Spleen (tissue), 11 donors: ENCODE measurements around the gene NAXE. TPM values are rescaled to one million over a fixed set of nuclear protein-coding genes. Genes with fewer than 3 reads are reported as not detected.

ENCODE experiments used
- DNase-seq: peaks from one replicate; pipeline ENCODE4 v3.0.0-alpha.2; 2020
- H3K27ac ChIP-seq, 8 donors: fragments of 200-600 bp; sonication (generic) in 7 of 8; 1 replicate in 4 of 8; 2 replicates in 4 of 8; pipeline versions ENCODE4 v1.5.0 to v1.8.0; 2016 to 2021; ENCODE audit warnings: inconsistent platforms in 4 of 8, mild to moderate bottlenecking in 4 of 8, moderate library complexity in 1 of 8
- H3K27me3 ChIP-seq, 7 donors: fragments of 200-600 bp; sonication (generic) in 6 of 7; replicated peaks in 1 of 7; 1 replicate in 4 of 7; 2 replicates in 3 of 7; pipeline versions ENCODE4 v1.5.0 to v1.8.0; 2016 to 2021; ENCODE audit warnings: inconsistent platforms in 3 of 7, mild to moderate bottlenecking in 1 of 7
- H3K36me3 ChIP-seq, 6 donors: fragments of 200-600 bp; sonication (generic) in 5 of 6; 1 replicate in 4 of 6; 2 replicates in 2 of 6; pipeline versions ENCODE4 v1.5.0 to v1.8.0; 2016 to 2021; ENCODE audit warnings: inconsistent platforms in 2 of 6
- H3K4me1 ChIP-seq, 6 donors: fragments of 200-600 bp; sonication (generic) in 5 of 6; 1 replicate in 3 of 6; 2 replicates in 3 of 6; pipeline versions ENCODE4 v1.5.0 to v1.8.0; 2016 to 2021; ENCODE audit warnings: inconsistent platforms in 3 of 6
- H3K4me3 ChIP-seq, 8 donors: fragments of 200-600 bp; sonication (generic) in 7 of 8; 1 replicate in 4 of 8; 2 replicates in 4 of 8; pipeline versions ENCODE4 v1.5.0 to v1.8.0; 2016 to 2021; ENCODE audit warnings: inconsistent platforms in 4 of 8, mild to moderate bottlenecking in 4 of 8, moderate library complexity in 2 of 8
- H3K9me3 ChIP-seq, 8 donors: fragments of 200-600 bp; sonication (generic) in 7 of 8; 1 replicate in 4 of 8; 2 replicates in 4 of 8; pipeline versions ENCODE4 v1.5.0 to v1.8.0; 2016 to 2021; ENCODE audit warnings: inconsistent platforms in 4 of 8
- CTCF ChIP-seq, 11 experiments: fragments of 200-600 bp in 7 of 11; fragments of 450-650 bp in 4 of 11; sonication (generic) in 4 of 11; IDR thresholded peaks in 8 of 11; conservative IDR thresholded peaks in 3 of 11; 1 replicate in 7 of 11; 2 replicates in 4 of 11; pipeline versions ENCODE4 v1.4.0 to v1.8.0; 2016 to 2021; ENCODE audit warnings: antibody characterized with exemption in 11 of 11, inconsistent platforms in 4 of 11, mild to moderate bottlenecking in 1 of 11
- POLR2A ChIP-seq, 3 donors: fragments of 450-650 bp; IDR thresholded peaks; one replicate each; pipeline ENCODE4 v1.5.1; 2017; ENCODE audit warnings: antibody characterized with exemption in 3 of 3, mild to moderate bottlenecking in 1 of 3
- POLR2AphosphoS5 ChIP-seq, 3 donors: sonication (generic); formaldehyde crosslinking; IDR thresholded peaks; one replicate each; pipeline ENCODE4 v1.5.1; 2017; ENCODE audit warnings: antibody characterized with exemption in 3 of 3
- WGBS, 5 donors: extraction: QIAGEN DNeasy Blood & Tissue Kit in 3 of 5; methylation state at CpG; one replicate each; pipeline versions ENCODE4 v1.1.5 to v1.1.7; 2013 to 2018; 5-methylcytosine and 5-hydroxymethylcytosine counted together
- intact Hi-C: fragments of 100-400 bp; cut with DNase I; formaldehyde crosslinking; loops from one replicate; pipeline ENCODE4 v1.15.0; 2023; ENCODE audit warnings: low total_unique reads
- polyA plus RNA-seq, 3 donors: library from polyadenylated mRNA; stranded (reverse); fragments of 200-250 nt; gene quantifications; one replicate each; pipeline ENCODE4 v1.2.1, GENCODE V29; 2013
- total RNA-seq, 7 donors: library from RNA; depleted of rRNA in 3 of 7; stranded (reverse); fragments of >200 nt in 3 of 7; fragmentation: NEBNext Ultra II Directional in 4 of 7; extraction: Animal tissue kit (Norgen Biotek cat#: 25700) in 4 of 7; gene quantifications; one replicate each; pipeline versions ENCODE4 v1.1.0 to v1.2.1, GENCODE V29; 2016 to 2021
- donor health status: healthy with polysubstance abuse.
- donor health status: DM: no; HTN: no; CAD: no; lungs with moderate emphysema.
- donor health status: DM: no; HTN: no; CAD: no.
- donor health status: Bipolar disorder and iron deficiency.
- donor health status: healthy.
- donor health status: DM: no; HTN: no; CAD: no.
- donor health status: DM: yes; HTN: yes; CAD: no.

The NAXE gene
- total and polyA plus RNA-seq, 10 donors, result 34.7 to 74.7 (median 48.7) TPM

DNA sequence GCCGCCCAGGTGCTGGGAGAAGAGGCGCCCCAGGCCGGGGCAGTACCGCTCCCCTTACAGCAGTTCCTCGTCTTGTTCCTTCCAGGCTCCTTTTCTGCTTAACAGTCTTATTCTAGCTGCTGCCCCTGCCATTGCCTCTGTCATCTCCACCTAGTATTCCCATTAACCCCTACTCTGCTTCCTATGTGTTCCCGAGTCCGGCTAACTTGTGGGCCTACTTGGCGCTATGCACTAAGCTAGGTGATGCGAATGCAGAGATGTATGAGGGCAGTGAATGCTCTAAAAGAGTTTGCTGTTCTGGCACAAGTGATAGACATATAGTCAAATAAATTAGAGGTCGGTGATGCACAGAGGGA is 18.9 kb upstream of the NAXE start:
- Histone ChIP-seq H3K4me3 (peak overlapping the region in 5 of 8 donors; percentile 35 to 67 (median 38)), H3K4me1 (peaks cover 6 to 20% (median 14%) of the 10 kb centered on the region in 6 donors), H3K9me3 (no peaks in the 10 kb centered on the region), H3K27me3 (peaks cover 0 to 34% (median 4%) of the 10 kb centered on the region in 7 donors), H3K36me3 (no peaks in the 10 kb centered on the region), H3K27ac (no peak overlapping the region)
- TF ChIP-seq POLR2A (IDR thresholded peaks at IDR 0.05) (no peak), POLR2AphosphoS5 (IDR thresholded peaks at IDR 0.05) (no peak), CTCF (IDR thresholded peaks at IDR 0.05 in 8 of 11, conservative IDR thresholded peaks at IDR 0.05 in 3 of 11) (no peak)
- intact Hi-C loops, result no loop called here
- 36 to 43% (median 39%) methylated on average over 10 of the region's 10 CpGs for WGBS, 5 donors
- DNase-seq, result no peak

GRCh38 chr1:156574039-156574633 is 17.4 kb upstream of the NAXE start:
- no peak for DNase-seq
- Histone ChIP-seq H3K27ac (no peak overlapping the region), H3K27me3 (peaks cover 0 to 34% (median 4%) of the 10 kb centered on the region in 7 donors), H3K36me3 (no peaks in the 10 kb centered on the region), H3K4me1 (peaks cover 6 to 20% (median 14%) of the 10 kb centered on the region in 6 donors), H3K4me3 (no peak overlapping the region), H3K9me3 (no peaks in the 10 kb centered on the region)
- 63 to 74% (median 72%) methylated on average over 2 of the region's 2 CpGs for WGBS, 5 donors
- TF ChIP-seq POLR2AphosphoS5 (IDR thresholded peaks at IDR 0.05) (no peak), POLR2A (IDR thresholded peaks at IDR 0.05) (no peak), CTCF (IDR thresholded peaks at IDR 0.05 in 8 of 11, conservative IDR thresholded peaks at IDR 0.05 in 3 of 11) (no peak)
- intact Hi-C loops, result no loop called here

DNA sequence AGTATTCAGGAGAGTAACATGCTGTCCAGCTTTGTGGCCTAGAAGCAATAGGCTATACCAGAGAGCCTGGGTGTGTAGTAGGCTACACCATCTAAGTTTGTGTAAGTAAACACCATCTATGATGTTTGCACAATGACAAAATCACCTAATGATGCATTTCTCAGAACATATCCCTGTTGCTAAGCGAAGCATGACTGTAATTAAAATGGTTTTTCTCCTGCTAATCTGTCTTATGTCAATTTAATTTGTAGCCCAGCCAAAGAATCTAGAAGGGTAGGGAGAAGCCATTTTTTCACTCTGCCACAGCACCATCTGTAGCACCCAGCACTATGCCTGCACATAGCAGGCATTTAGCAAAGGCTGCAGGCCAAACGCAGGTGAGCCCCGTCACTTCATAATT is 14.0 kb upstream of the NAXE start:
- DNase-seq, result no peak
- Histone ChIP-seq H3K9me3 (no peaks in the 10 kb centered on the region), H3K36me3 (no peaks in the 10 kb centered on the region), H3K4me1 (peaks cover 0 to 19% (median 12%) of the 10 kb centered on the region in 6 donors), H3K4me3 (no peak overlapping the region), H3K27me3 (peaks cover 0 to 7% (median 0%) of the 10 kb centered on the region in 7 donors), H3K27ac (no peak overlapping the region)
- TF ChIP-seq CTCF (IDR thresholded peaks at IDR 0.05 in 8 of 11, conservative IDR thresholded peaks at IDR 0.05 in 3 of 11) (no peak), POLR2A (IDR thresholded peaks at IDR 0.05) (no peak), POLR2AphosphoS5 (IDR thresholded peaks at IDR 0.05) (no peak)
- intact Hi-C loops, result no loop called here
- 92 to 98% (median 94%) methylated on average over 3 of the region's 3 CpGs for WGBS, 5 donors

DNA sequence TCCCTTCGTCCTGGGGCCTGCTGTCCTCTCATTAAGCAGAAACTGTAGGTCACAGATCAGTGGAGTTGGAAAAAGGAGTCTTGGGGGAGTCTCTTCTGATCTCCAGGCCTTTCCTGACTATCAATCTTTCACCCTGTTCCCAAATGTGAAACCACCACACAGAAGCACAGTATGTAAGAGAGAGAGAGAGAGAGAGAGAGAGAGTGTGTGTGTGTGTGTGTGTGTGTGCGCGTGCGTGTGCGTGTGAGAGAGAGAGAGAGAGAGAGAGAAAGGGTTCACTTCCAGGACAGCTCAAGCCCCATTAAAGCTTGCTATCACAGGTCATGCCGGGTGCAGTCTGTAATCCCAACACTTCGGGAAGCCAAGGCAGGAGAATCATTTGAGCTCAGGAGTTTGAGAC is 13.5 kb upstream of the NAXE start:
- no peak for DNase-seq
- H3K27ac ChIP-seq, result no peak overlapping the region
- TF ChIP-seq POLR2AphosphoS5 (IDR thresholded peaks at IDR 0.05) (no peak), POLR2A (IDR thresholded peaks at IDR 0.05) (no peak), CTCF (IDR thresholded peaks at IDR 0.05 in 8 of 11, conservative IDR thresholded peaks at IDR 0.05 in 3 of 11) (no peak)
- H3K4me3 ChIP-seq, result no peak overlapping the region
- intact Hi-C loops, result no loop called here
- no peaks in the 10 kb centered on the region for H3K36me3 ChIP-seq
- WGBS, 5 donors, result 46 to 77% (median 60%) methylated on average over 3 to 7 of the region's 7 CpGs
- peaks cover 0 to 3% (median 0%) of the 10 kb centered on the region in 7 donors for H3K27me3 ChIP-seq
- H3K4me1 ChIP-seq, result peaks cover 0 to 20% (median 11%) of the 10 kb centered on the region in 6 donors
- no peaks in the 10 kb centered on the region for H3K9me3 ChIP-seq
